ENCODE results near the gene IL10RB. TPM values are rescaled to one million over a fixed set of nuclear protein-coding genes. Genes with fewer than 3 reads are reported as not detected.
"Not testable (repeated sequence)": the region's sequence is repeated elsewhere in the genome, so short reads cannot be mapped to it uniquely, and the experiment has no call there.

The IL10RB gene
- total and polyA plus RNA-seq, 2 donors (not counting 1 experiment from before 2014, with no cell fraction given) = 29.3 to 32.5 TPM

DNA sequence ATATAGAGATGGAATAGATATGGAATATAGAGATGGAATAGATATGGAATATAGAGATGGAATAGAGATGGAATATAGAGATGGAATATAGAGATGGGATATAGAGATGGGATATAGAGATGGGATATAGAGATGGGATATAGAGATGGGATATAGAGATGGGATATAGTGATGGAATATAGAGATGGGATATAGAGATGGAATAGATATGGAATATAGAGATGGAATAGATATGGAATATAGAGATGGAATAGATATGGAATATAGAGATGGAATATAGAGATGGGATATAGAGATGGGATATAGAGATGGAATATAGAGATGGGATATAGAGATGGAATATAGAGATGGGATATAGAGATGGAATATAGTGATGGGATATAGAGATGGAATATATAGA is 57.4 kb downstream of the IL10RB start:
- Histone ChIP-seq H3K4me2 (replicated peaks; ENCODE audit: low read depth, low read length, poor library complexity, severe bottlenecking) (peak overlapping the region; percentile 89), H3K79me2 (ENCODE audit: control insufficient read depth, insufficient read depth, low read length) (peaks cover 43% of the 10 kb centered on the region), H3K4me1 (ENCODE audit: control insufficient read depth in 2 of 2, insufficient read depth in 2 of 2, low read length in 2 of 2) (peaks cover 28% of the 10 kb centered on the region in 2 donors), H3K9ac (ENCODE audit: low read length) (peak overlapping the region; percentile 97), H3K4me3 (ENCODE audit: control extremely low read depth in 1 of 5, extremely low read depth in 1 of 5, insufficient read depth in 1 of 5, low read depth in 2 of 5, low read length in 4 of 5) (peak overlapping the region in 3 of 5 experiments; percentile 58 to 98 (median 97))
- DNase-seq; H3K27ac Mint-ChIP-seq; H3K27ac ChIP-seq (ENCODE audit: low read length in 2 of 2); CTCF ChIA-PET; H3K27me3 ChIP-seq (replicated peaks in 1 of 4; ENCODE audit: control extremely low read depth in 1 of 4, control insufficient read depth in 3 of 4, insufficient read depth in 4 of 4, low read length in 3 of 4); ATAC-seq (ENCODE audit: low read depth); H2AFZ ChIP-seq (ENCODE audit: insufficient read depth, low read depth, low read length, poor library complexity, severe bottlenecking); H3K27me3 Mint-ChIP-seq; H3K36me3 ChIP-seq (replicated peaks in 1 of 2; ENCODE audit: control extremely low read depth in 1 of 2, control insufficient read depth in 1 of 2, extremely low read depth in 1 of 2, insufficient read depth in 2 of 2, low read length in 1 of 2); H3K4me3 Mint-ChIP-seq; POLR2A ChIA-PET; H3K9me3 Mint-ChIP-seq (ENCODE audit: insufficient read depth); H4K20me1 ChIP-seq (ENCODE audit: control insufficient read depth, insufficient read depth, low read length, poor library complexity, severe bottlenecking); H3K9me3 ChIP-seq (ENCODE audit: control extremely low read depth in 1 of 3, control insufficient read depth in 2 of 3, insufficient read depth in 1 of 3, low read length in 2 of 3): not testable (repeated sequence)
- H3K4me1 Mint-ChIP-seq = peaks cover 22% of the 10 kb centered on the region
- intact Hi-C loops (cut with micrococcal nuclease) = loop anchor here (1.0 to 10.0 kb wide), 5 partner anchors 51 to 709 kb away; partner anchors contain the start of genes CFAP298 and PAXBP1

DNA sequence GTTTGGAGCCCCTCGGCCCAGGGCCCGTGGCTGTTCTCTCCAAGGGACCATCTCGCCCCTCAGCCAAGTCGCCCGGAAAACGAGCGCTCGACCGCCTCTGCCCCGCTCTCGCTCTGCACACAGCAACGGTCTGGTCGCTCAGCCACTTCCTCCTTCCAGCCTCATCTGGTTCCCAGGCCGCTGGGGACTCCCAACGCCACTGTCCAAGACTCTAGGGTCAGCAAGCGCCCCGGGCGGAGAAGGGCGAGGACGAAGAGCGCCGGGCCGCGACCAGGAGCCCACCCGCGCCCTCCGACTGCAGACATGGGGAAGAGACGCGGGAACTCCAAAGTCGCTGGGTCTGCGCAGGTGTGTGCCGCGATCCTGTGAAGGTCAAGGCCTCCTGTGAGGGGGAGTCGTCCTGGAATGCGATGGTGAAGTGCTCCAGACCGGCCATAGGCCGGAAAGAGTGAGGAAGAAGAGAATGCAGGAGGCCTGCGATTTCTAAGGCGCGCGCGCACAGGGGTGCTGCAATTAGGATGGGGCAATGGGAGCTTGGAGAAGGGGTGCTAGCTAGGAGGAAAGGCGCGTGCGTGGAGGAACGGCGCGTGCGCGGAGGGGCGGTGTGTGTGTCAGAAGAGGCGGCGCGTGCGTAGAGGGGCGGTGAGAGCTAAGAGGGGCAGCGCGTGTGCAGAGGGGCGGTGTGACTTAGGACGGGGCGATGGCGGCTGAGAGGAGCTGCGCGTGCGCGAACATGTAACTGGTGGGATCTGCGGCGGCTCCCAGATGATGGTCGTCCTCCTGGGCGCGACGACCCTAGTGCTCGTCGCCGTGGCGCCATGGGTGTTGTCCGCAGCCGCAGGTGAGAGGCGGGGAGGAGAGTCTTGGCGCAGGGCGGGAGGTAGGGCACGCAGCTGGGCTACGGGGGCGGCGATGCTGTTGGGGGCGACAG is 58.4 kb downstream of the IL10RB start, which contains the start of gene IFNAR1:
IFNAR1 (plus strand) TSS at position 680 of the 931 bp plus-strand sequence; CDS start at position 766, 86 bp downstream.
- ChIA-PET POLR2A (interaction anchor here (0.6 to 1.8 kb wide), 24 partner anchors 10 to 553 kb away, joined by 3 to 25 read pairs (median 4); partner anchors contain the start of genes IL10RB and PAXBP1), CTCF (interaction anchor here (0.8 to 2.4 kb wide), 22 partner anchors 9 to 155 kb away, joined by 3 to 36 read pairs (median 6); partner anchors contain the start of genes IFNGR2, IL10RB and TMEM50B)
- no peaks in the 10 kb centered on the region for H3K9me3 ChIP-seq (ENCODE audit: control extremely low read depth in 1 of 3, control insufficient read depth in 2 of 3, insufficient read depth in 1 of 3, low read length in 2 of 3)
- peak within 1 kb of the TSS; percentile 92 for H2AFZ ChIP-seq (ENCODE audit: insufficient read depth, low read depth, low read length, poor library complexity, severe bottlenecking)
- H4K20me1 ChIP-seq (ENCODE audit: control insufficient read depth, insufficient read depth, low read length, poor library complexity, severe bottlenecking) = peaks cover 6% of the 10 kb centered on the region
- DNase-seq = peak; percentile 99
- peaks cover 0 to 4% of the 10 kb centered on the region in 2 experiments for H3K36me3 ChIP-seq (replicated peaks in 1 of 2; ENCODE audit: control extremely low read depth in 1 of 2, control insufficient read depth in 1 of 2, extremely low read depth in 1 of 2, insufficient read depth in 2 of 2, low read length in 1 of 2)
- H3K4me3 ChIP-seq (ENCODE audit: control extremely low read depth in 1 of 5, extremely low read depth in 1 of 5, insufficient read depth in 1 of 5, low read depth in 2 of 5, low read length in 4 of 5) = peak within 1 kb of the TSS; percentile 83 to 98 (median 97)
- peaks cover 52% of the 10 kb centered on the region for H3K79me2 ChIP-seq (ENCODE audit: control insufficient read depth, insufficient read depth, low read length)
- H3K9ac ChIP-seq (ENCODE audit: low read length) = peak within 1 kb of the TSS; percentile 97
- under 1% methylated on average over 86 of the region's 86 CpGs for WGBS (ENCODE audit: insufficient coverage)
- H3K27me3 ChIP-seq (replicated peaks in 1 of 4; ENCODE audit: control extremely low read depth in 1 of 4, control insufficient read depth in 3 of 4, insufficient read depth in 4 of 4, low read length in 3 of 4) = no peaks in the 10 kb centered on the region
- H3K4me3 Mint-ChIP-seq = no peak within 1 kb of the TSS
- TF ChIP-seq EZH2 (IDR thresholded peaks at IDR 0.05; ENCODE audit: borderline replicate concordance, insufficient read depth, low read depth, low read length, poor library complexity, severe bottlenecking) = no peak
- TF ChIP-seq, protein P1, sequence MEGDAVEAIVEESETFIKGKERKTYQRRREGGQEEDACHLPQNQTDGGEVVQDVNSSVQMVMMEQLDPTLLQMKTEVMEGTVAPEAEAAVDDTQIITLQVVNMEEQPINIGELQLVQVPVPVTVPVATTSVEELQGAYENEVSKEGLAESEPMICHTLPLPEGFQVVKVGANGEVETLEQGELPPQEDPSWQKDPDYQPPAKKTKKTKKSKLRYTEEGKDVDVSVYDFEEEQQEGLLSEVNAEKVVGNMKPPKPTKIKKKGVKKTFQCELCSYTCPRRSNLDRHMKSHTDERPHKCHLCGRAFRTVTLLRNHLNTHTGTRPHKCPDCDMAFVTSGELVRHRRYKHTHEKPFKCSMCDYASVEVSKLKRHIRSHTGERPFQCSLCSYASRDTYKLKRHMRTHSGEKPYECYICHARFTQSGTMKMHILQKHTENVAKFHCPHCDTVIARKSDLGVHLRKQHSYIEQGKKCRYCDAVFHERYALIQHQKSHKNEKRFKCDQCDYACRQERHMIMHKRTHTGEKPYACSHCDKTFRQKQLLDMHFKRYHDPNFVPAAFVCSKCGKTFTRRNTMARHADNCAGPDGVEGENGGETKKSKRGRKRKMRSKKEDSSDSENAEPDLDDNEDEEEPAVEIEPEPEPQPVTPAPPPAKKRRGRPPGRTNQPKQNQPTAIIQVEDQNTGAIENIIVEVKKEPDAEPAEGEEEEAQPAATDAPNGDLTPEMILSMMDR (IDR thresholded peaks at IDR 0.05) = no peak
- H3K27ac Mint-ChIP-seq = no peak within 1 kb of the TSS
- H3K4me1 ChIP-seq (ENCODE audit: control insufficient read depth in 2 of 2, insufficient read depth in 2 of 2, low read length in 2 of 2) = peaks cover 28 to 35% of the 10 kb centered on the region in 2 donors
- H3K4me1 Mint-ChIP-seq = peaks cover 30% of the 10 kb centered on the region
- intact Hi-C loops (cut with micrococcal nuclease) = loop anchor here (1.0 to 10.0 kb wide), 10 partner anchors 37 to 710 kb away; partner anchors contain the start of genes CFAP298, GART, IL10RB and PAXBP1
- peak within 1 kb of the TSS; percentile 89 for H3K4me2 ChIP-seq (replicated peaks; ENCODE audit: low read depth, low read length, poor library complexity, severe bottlenecking)
- peak within 1 kb of the TSS; percentile 91 to 97 for H3K27ac ChIP-seq (ENCODE audit: low read length in 2 of 2)
- ATAC-seq (ENCODE audit: low read depth) = peak; percentile 81
- no peaks in the 10 kb centered on the region for H3K27me3 Mint-ChIP-seq
- no peaks in the 10 kb centered on the region for H3K9me3 Mint-ChIP-seq (ENCODE audit: insufficient read depth)
